GM18498 (cell line): ENCODE results near the gene TCTA.
"Not testable (repeated sequence)": the region's sequence is repeated elsewhere in the genome, so short reads cannot be mapped to it uniquely, and the experiment has no call there.

Experiments used
- ATAC-seq: cut with Tn5 transposase; IDR thresholded peaks from one replicate; pipeline ENCODE4 v1.9.1; 2021; ENCODE audit warnings: mild to moderate bottlenecking, moderate library complexity; ENCODE audit not compliant: unreplicated experiment

The TCTA gene

GRCh38 chr3:49411968-49412631 lies at the start of gene TCTA, which contains the start of gene RHOA:
TCTA (plus strand) TSS chr3:49412423; CDS start chr3:49412427, 4 bp downstream.
RHOA (minus strand) TSS chr3:49411976; CDS start chr3:49375589, 36,387 bp downstream.
- peak; percentile 75 for ATAC-seq

- no peak for ATAC-seq
These were observed 49.7 kb upstream of the TCTA start for GRCh38 chr3:49362561-49362960.

- ATAC-seq: no peak
These were observed 41.5 kb upstream of the TCTA start for GRCh38 chr3:49370585-49371290.

- ATAC-seq: no peak
These were observed 40.3 kb upstream of the TCTA start for GRCh38 chr3:49371946-49372345.

GRCh38 chr3:49377483-49377882 lies 34.7 kb upstream of the TCTA start:
- no peak for ATAC-seq

- no peak for ATAC-seq
These were observed 33.9 kb upstream of the TCTA start for GRCh38 chr3:49378249-49378895.

- no peak for ATAC-seq
These were observed 28.8 kb upstream of the TCTA start for GRCh38 chr3:49383387-49383786.

GRCh38 chr3:49385617-49386016 lies 26.6 kb upstream of the TCTA start:
- ATAC-seq: no peak

GRCh38 chr3:49386056-49386756 lies 26.0 kb upstream of the TCTA start:
- ATAC-seq: no peak

GRCh38 chr3:49387721-49388120 lies 24.5 kb upstream of the TCTA start:
- ATAC-seq: no peak

- no peak for ATAC-seq
These were observed 23.9 kb upstream of the TCTA start for GRCh38 chr3:49388289-49388820.

GRCh38 chr3:49389297-49389696 lies 22.9 kb upstream of the TCTA start:
- no peak for ATAC-seq

- not testable (repeated sequence) for ATAC-seq
These were observed 20.9 kb upstream of the TCTA start for GRCh38 chr3:49391310-49391709.

- no peak for ATAC-seq
These were observed 14.8 kb upstream of the TCTA start for GRCh38 chr3:49397470-49397869.

GRCh38 chr3:49399461-49399860 lies 12.8 kb upstream of the TCTA start:
- ATAC-seq: no peak

GRCh38 chr3:49401766-49402165 lies 10.5 kb upstream of the TCTA start:
- no peak for ATAC-seq

GRCh38 chr3:49403891-49404290 lies 8.3 kb upstream of the TCTA start:
- no peak for ATAC-seq

- not testable (repeated sequence) for ATAC-seq
These were observed 6.7 kb upstream of the TCTA start for GRCh38 chr3:49405570-49405969.

GRCh38 chr3:49406571-49407565 lies 5.4 kb upstream of the TCTA start:
- no peak for ATAC-seq
